Measurements from ENCODE around the gene OTUD7B.

The OTUD7B gene

DNA sequence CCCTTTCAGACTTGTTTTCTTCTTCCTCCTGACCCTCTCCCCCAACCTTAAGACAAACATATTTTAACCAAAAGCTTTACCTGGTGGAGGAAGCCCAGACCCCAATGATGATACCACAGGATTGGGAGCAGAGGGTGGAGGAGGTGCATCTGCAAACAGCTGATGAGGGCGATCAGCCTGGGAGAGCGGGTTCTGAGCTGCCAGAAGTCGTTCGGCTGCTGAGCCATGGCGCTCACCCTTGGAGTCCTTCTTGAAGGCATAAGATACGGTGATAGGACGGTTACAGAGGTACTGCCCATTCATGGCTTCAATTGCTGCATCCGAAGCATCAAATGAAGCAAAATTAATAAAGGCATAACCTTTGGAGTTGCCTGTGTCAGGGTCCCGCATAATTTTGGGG lies 84.2 kb downstream of the OTUD7B start (continued):
- TF ChIP-seq, protein P1, sequence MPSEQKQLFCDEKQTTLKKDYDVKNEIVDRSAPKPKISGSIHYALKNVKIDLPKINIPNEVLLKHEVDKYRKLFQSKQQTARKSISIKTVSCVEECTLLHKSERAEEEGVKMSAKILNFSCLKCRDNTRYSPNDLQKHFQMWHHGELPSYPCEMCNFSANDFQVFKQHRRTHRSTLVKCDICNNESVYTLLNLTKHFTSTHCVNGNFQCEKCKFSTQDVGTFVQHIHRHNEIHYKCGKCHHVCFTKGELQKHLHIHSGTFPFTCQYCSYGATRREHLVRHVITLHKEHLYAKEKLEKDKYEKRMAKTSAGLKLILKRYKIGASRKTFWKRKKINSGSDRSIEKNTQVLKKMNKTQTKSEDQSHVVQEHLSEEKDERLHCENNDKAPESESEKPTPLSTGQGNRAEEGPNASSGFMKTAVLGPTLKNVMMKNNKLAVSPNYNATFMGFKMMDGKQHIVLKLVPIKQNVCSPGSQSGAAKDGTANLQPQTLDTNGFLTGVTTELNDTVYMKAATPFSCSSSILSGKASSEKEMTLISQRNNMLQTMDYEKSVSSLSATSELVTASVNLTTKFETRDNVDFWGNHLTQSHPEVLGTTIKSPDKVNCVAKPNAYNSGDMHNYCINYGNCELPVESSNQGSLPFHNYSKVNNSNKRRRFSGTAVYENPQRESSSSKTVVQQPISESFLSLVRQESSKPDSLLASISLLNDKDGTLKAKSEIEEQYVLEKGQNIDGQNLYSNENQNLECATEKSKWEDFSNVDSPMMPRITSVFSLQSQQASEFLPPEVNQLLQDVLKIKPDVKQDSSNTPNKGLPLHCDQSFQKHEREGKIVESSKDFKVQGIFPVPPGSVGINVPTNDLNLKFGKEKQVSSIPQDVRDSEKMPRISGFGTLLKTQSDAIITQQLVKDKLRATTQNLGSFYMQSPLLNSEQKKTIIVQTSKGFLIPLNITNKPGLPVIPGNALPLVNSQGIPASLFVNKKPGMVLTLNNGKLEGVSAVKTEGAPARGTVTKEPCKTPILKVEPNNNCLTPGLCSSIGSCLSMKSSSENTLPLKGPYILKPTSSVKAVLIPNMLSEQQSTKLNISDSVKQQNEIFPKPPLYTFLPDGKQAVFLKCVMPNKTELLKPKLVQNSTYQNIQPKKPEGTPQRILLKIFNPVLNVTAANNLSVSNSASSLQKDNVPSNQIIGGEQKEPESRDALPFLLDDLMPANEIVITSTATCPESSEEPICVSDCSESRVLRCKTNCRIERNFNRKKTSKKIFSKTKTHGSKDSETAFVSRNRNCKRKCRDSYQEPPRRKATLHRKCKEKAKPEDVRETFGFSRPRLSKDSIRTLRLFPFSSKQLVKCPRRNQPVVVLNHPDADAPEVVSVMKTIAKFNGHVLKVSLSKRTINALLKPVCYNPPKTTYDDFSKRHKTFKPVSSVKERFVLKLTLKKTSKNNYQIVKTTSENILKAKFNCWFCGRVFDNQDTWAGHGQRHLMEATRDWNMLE (tag by site-specific recombination; conservative IDR thresholded peaks at IDR 0.05; ENCODE audit: low read depth), result no peak
- TF ChIP-seq ZFP3 (tag by site-specific recombination; IDR thresholded peaks at IDR 0.05; ENCODE audit: low read depth), result no peak

DNA sequence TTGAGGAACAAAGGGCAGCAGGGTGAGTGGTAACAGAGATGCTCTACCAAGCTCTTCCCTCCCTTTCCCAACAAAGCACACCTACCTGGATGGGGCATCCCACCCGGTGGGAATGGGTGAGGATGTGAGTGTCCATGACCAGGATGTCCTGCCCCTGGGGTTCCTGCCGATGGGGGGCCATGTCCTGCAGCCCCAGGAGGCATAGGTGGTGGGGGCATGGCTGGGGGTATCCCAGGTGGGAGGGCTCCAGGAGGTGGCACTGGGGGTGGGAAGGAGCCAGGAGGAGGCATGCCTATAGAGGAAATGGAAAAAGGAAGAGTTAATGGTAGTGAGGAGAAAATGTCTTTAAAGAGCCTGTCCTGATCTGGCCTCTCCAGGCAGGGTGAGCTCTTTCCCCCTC lies 84.8 kb downstream of the OTUD7B start:
- Histone ChIP-seq H3K27ac (ENCODE audit: extremely low read depth, low read depth, low read length) (no peak overlapping the region), H3K9me3 (ENCODE audit: control insufficient read depth, insufficient read depth, low read depth, low read length) (no peaks in the 10 kb centered on the region), H3K36me3 (ENCODE audit: control insufficient read depth in 2 of 2, insufficient read depth in 1 of 2, low read length in 2 of 2) (peaks cover 42 to 72% of the 10 kb centered on the region in 2 experiments), H3K4me3 (ENCODE audit: low read depth, low read length) (no peak overlapping the region), H3K4me1 (ENCODE audit: control insufficient read depth, insufficient read depth, low read length) (0 out of 2 replicates have a peak, but pooled peaks cover 2% of the 10 kb centered on the region)
- TF ChIP-seq ZIC2 (tag by site-specific recombination; IDR thresholded peaks at IDR 0.05), result peak; percentile 48
- TF ChIP-seq GLIS1 (tag by site-specific recombination; IDR thresholded peaks at IDR 0.05), result peak; percentile 87
- no peak for TF ChIP-seq ZNF292 (tag by site-specific recombination; IDR thresholded peaks at IDR 0.05; ENCODE audit: borderline replicate concordance, low read depth)
- CTCF ChIA-PET, result no interaction called here
- POLR2A ChIA-PET, result interaction anchor here (1.2 kb wide), 1 partner anchor 11 kb away, joined by 7 read pairs; the partner anchor contains the start of gene MTMR11

DNA sequence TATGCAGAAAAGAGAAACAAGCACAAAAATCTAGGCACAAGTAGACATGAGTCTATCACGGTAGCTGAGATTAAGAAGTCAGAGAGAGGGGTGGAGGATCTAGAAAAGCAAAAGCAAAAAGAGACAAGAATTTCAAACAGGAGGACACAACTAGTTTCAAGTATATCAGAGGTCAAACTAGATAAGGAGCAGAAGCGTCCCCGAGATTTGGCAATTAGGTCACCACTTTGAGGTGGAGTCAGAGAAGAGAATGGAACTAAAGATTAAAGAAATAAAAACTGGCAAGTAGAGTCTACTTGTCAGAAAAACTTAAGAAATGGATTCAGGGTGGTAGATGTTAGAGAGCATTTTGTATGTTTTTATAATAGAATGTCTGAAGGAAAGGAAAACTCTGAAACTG lies 85.2 kb downstream of the OTUD7B start:
- Histone ChIP-seq H3K4me3 (ENCODE audit: low read depth, low read length) (no peak overlapping the region), H3K27ac (ENCODE audit: extremely low read depth, low read depth, low read length) (no peak overlapping the region), H3K36me3 (ENCODE audit: control insufficient read depth in 2 of 2, insufficient read depth in 1 of 2, low read length in 2 of 2) (peaks cover 42 to 68% of the 10 kb centered on the region in 2 experiments), H3K9me3 (ENCODE audit: control insufficient read depth, insufficient read depth, low read depth, low read length) (no peaks in the 10 kb centered on the region), H3K4me1 (ENCODE audit: control insufficient read depth, insufficient read depth, low read length) (0 out of 2 replicates have a peak, but pooled peaks cover 2% of the 10 kb centered on the region)
- ChIA-PET CTCF (no interaction called here), POLR2A (interaction anchor here (1.2 kb wide), 1 partner anchor 11 kb away, joined by 7 read pairs; the partner anchor contains the start of gene MTMR11)
- TF ChIP-seq ZNF473 (tag by site-specific recombination; IDR thresholded peaks at IDR 0.05) (no peak), ZNF510 (tag by site-specific recombination; IDR thresholded peaks at IDR 0.05; ENCODE audit: insufficient replicate concordance) (no peak), GLIS1 (tag by site-specific recombination; IDR thresholded peaks at IDR 0.05) (no peak), ZNF785 (tag by site-specific recombination; IDR thresholded peaks at IDR 0.05) (no peak), ZBTB1 (tag by site-specific recombination; IDR thresholded peaks at IDR 0.05) (no peak), ZNF2 (tag by site-specific recombination; IDR thresholded peaks at IDR 0.05) (no peak)
- TF ChIP-seq, protein P2, sequence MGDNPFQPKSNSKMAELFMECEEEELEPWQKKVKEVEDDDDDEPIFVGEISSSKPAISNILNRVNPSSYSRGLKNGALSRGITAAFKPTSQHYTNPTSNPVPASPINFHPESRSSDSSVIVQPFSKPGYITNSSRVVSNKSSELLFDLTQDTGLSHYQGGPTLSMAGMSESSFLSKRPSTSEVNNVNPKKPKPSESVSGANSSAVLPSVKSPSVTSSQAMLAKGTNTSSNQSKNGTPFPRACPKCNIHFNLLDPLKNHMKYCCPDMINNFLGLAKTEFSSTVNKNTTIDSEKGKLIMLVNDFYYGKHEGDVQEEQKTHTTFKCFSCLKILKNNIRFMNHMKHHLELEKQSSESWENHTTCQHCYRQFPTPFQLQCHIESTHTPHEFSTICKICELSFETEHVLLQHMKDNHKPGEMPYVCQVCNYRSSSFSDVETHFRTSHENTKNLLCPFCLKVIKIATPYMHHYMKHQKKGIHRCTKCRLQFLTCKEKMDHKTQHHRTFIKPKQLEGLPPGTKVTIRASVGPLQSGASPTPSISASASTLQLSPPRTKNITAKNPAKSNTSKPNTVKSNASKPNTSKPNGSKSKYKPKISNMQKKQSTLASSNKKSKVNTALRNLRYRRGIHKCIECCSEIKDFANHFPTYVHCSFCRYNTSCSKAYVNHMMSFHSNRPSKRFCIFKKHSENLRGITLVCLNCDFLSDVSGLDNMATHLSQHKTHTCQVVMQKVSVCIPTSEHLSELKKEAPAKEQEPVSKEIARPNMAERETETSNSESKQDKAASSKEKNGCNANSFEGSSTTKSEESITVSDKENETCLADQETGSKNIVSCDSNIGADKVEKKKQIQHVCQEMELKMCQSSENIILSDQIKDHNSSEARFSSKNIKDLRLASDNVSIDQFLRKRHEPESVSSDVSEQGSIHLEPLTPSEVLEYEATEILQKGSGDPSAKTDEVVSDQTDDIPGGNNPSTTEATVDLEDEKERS (tag by site-specific recombination; IDR thresholded peaks at IDR 0.05), result no peak
- TF ChIP-seq, protein P3, sequence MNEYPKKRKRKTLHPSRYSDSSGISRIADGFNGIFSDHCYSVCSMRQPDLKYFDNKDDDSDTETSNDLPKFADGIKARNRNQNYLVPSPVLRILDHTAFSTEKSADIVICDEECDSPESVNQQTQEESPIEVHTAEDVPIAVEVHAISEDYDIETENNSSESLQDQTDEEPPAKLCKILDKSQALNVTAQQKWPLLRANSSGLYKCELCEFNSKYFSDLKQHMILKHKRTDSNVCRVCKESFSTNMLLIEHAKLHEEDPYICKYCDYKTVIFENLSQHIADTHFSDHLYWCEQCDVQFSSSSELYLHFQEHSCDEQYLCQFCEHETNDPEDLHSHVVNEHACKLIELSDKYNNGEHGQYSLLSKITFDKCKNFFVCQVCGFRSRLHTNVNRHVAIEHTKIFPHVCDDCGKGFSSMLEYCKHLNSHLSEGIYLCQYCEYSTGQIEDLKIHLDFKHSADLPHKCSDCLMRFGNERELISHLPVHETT (tag by site-specific recombination; IDR thresholded peaks at IDR 0.05), result no peak
